Skeletal muscle satellite cell (primary cell): Measurements from ENCODE around the gene FHL1. TPM values are rescaled to one million over a fixed set of nuclear protein-coding genes. Genes with fewer than 3 reads are reported as not detected.
"Not testable (repeated sequence)": the region's sequence is repeated elsewhere in the genome, so short reads cannot be mapped to it uniquely, and the experiment has no call there.

Experiments
- H3K27me3 ChIP-seq: 2 replicates; pipeline ENCODE4 v1.7.0; 2013; ENCODE audit warnings: low read length; ENCODE audit not compliant: control insufficient read depth, insufficient read depth
- H3K36me3 ChIP-seq: 2 replicates; pipeline ENCODE4 v1.7.0; 2013; ENCODE audit warnings: mild to moderate bottlenecking, control low read depth, low read length; ENCODE audit not compliant: insufficient read depth
- H3K4me1 ChIP-seq: 2 replicates; pipeline ENCODE4 v1.7.0; 2013; ENCODE audit warnings: low read length; ENCODE audit not compliant: control insufficient read depth, insufficient read depth
- H3K4me2 ChIP-seq: 2 replicates; pipeline ENCODE4 v1.7.0; 2013; ENCODE audit warnings: mild to moderate bottlenecking, low read length
- H3K4me3 ChIP-seq: 2 replicates; pipeline ENCODE4 v1.7.0; 2013; ENCODE audit warnings: low read length
- H3K9ac ChIP-seq: 2 replicates; pipeline ENCODE4 v1.7.0; 2013; ENCODE audit warnings: mild to moderate bottlenecking, low read depth, low read length, moderate library complexity
- H3K9me3 ChIP-seq: replicated peaks from 2 replicates; pipeline ENCODE4 v1.7.0; 2013; ENCODE audit warnings: mild to moderate bottlenecking, control low read depth, low read length
- total RNA-seq: library from RNA; depleted of rRNA; stranded (reverse); fragments of >200 nt; gene quantifications from 2 replicates; pipeline ENCODE4 v1.2.3, GENCODE V29; 2012; rRNA removed

Gene FHL1
- total RNA-seq = 13.7 and 40.4 TPM in 2 replicates

GRCh38 chrX:136147315-136147901, at the start of gene FHL1:
TSS of gene FHL1 (plus strand) at chrX:136147533.
- H3K4me1 ChIP-seq = no peaks in the 10 kb centered on the region
- no peaks in the 10 kb centered on the region for H3K27me3 ChIP-seq
- H3K4me2 ChIP-seq = peak within 1 kb of the TSS; percentile 92
- H3K9me3 ChIP-seq = no peaks in the 10 kb centered on the region
- no peaks in the 10 kb centered on the region for H3K36me3 ChIP-seq
- H3K4me3 ChIP-seq = peak within 1 kb of the TSS; percentile 72
- peak within 1 kb of the TSS; percentile 68 for H3K9ac ChIP-seq

DNA sequence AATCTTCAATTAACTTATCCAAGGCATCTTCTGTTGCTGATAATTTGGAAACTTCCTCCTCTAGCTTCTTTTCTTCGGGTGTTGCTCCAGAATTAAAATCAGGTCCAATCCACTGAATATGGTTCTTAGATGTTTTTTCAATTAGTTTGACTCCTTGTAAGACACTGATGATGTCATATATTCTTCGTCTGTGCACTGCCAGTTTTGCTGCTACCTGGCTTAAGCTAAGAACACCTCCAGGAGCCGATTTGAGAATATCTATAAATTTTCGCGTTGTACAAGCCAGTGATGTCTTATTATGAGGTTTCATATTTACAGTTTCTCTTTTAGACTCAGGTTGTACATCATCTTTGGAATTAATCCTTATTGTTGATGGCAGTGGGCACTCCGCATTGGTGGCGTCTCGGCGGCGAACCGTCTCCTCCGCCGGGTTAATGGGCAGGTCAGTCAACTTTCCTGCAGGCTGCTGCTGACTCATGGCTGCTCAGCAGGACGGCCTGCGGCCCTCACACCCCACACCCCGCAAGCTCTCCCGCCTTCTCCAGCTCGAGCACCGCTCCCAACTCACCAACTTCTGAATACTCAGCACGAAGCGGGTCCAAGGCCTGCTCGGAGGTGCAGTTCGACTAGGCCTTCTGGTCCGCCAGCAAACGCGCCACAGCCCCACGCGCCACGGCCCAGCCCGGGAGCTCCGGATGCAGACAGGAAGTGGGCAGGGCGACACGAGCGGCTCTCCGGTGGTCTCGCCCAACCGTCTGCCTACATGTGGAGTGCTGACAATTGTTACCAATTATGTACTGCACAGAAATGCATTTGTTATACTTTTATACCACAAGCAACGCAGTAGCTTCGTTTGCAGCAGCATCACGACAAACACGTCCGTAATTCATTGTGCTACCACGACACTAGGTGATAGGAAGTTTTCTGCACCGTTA, 49.2 kb upstream of the FHL1 start:
- Histone ChIP-seq H3K9ac (no peak overlapping the region), H3K4me1 (no peaks in the 10 kb centered on the region), H3K27me3 (no peaks in the 10 kb centered on the region), H3K36me3 (no peaks in the 10 kb centered on the region), H3K4me2 (no peak overlapping the region), H3K4me3 (no peak overlapping the region), H3K9me3 (no peaks in the 10 kb centered on the region)

DNA sequence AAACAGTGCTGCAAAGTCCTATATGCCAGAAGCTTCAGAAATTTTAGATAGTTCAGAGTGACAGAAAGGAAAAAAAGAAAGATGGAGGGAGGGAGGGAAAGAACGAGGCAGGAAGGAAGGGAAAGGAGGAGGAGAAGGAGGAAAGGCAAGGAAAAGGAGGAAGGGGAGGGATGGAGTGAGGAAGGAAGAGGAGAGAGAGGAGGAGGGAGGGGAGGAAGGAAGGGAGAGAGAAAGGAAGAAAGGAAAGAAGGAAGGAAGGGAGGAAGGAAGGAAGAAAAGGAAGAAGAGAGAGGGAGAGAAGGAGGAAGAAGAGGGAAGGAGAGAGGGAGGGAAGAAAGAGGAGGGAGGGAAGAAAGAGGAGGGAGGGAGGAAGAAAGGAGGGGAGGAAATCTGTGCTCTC, 42.4 kb upstream of the FHL1 start:
- Histone ChIP-seq H3K4me2 (no peak overlapping the region), H3K4me3 (no peak overlapping the region), H3K4me1 (no peaks in the 10 kb centered on the region), H3K9me3 (no peaks in the 10 kb centered on the region), H3K9ac (no peak overlapping the region), H3K27me3 (no peaks in the 10 kb centered on the region), H3K36me3 (no peaks in the 10 kb centered on the region)

DNA sequence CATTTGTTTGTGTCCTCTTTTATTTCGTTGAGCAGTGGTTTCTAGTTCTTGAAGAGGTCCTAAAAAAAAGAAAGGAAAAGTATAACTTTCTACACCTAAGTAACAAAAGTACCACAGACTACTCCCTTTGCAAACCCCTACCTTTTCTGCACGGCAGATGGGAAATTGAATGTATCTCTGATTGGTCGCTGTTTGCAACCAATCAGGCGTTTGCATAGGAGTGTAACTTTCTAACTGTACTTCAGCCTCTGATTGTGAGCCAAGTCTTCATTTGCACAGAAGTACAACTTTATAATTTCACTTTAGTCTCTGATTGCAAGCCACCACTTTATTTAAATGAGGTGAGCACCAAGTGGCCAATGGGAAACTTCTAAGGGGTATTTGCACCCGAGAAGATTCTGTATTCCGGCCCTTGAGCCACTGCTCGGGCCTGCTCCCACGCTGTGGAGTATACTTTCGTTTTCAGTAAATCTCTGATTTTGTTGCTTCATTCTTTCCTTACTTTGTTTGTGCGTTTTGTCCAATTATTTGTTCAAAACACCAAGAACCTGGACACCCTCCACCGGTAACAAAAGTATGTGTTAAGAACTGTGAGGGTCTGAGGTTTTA, 40.3 kb upstream of the FHL1 start:
- Histone ChIP-seq H3K9me3 (no peaks in the 10 kb centered on the region), H3K27me3 (peaks cover 2% of the 10 kb centered on the region), H3K9ac (peak overlapping the region; percentile 21), H3K4me2 (peak overlapping the region; percentile 58), H3K4me1 (no peaks in the 10 kb centered on the region), H3K4me3 (no peak overlapping the region), H3K36me3 (no peaks in the 10 kb centered on the region)

GRCh38 chrX:136108905-136109304, 38.4 kb upstream of the FHL1 start:
- H3K36me3 ChIP-seq = not testable (repeated sequence)

DNA sequence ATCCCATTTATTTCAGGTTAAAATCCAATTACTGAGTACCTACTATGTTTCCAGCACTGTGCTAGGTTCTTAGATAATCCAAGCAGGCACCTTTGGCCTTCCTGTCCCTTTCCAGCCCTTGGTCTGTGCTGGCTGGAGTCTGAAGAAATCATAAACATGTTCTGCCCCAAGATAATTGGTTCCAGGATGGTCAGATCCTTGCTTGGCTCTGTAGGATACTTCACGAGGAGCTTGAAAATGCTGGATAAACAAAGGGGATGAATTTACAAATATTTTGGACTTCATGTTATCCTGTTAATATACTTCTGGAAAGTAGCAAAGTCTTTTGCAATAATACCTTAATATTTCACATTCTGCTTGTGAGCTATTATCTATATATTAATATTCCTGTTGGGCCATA, 35.0 kb upstream of the FHL1 start:
- no peaks in the 10 kb centered on the region for H3K36me3 ChIP-seq
- no peak overlapping the region for H3K4me3 ChIP-seq
- H3K27me3 ChIP-seq = peaks cover 2% of the 10 kb centered on the region
- H3K9me3 ChIP-seq = no peaks in the 10 kb centered on the region
- H3K4me2 ChIP-seq = no peak overlapping the region
- H3K4me1 ChIP-seq = no peaks in the 10 kb centered on the region
- no peak overlapping the region for H3K9ac ChIP-seq

More at GRCh38 chrX:136108905-136109304, 38.4 kb upstream of the FHL1 start:
- not testable (repeated sequence) for H3K27me3 ChIP-seq, H3K9me3 ChIP-seq, H3K9ac ChIP-seq, H3K4me3 ChIP-seq, H3K4me2 ChIP-seq, H3K4me1 ChIP-seq

DNA sequence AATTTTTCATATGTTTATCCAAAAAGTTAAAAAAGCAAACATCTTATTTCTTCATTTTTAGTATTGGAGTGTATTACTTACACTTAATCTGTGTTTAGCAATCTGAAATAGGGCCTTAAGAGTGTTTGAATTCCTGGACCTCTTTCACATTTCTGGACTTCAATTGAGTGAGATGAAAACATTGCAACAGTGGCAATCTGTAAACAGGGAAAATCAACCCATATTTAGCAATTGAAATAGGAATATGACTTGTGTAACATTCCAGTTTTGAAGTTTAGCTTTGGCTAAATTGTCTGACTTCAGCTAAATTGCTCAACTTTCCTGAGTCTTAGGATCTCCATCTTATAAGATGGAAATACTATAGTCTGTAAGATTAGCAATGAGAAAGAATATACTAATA, 34.6 kb upstream of the FHL1 start:
- no peaks in the 10 kb centered on the region for H3K4me1 ChIP-seq
- H3K4me2 ChIP-seq = no peak overlapping the region
- peaks cover 2% of the 10 kb centered on the region for H3K27me3 ChIP-seq
- no peaks in the 10 kb centered on the region for H3K9me3 ChIP-seq
- no peak overlapping the region for H3K9ac ChIP-seq
- H3K4me3 ChIP-seq = no peak overlapping the region
- H3K36me3 ChIP-seq = no peaks in the 10 kb centered on the region

DNA sequence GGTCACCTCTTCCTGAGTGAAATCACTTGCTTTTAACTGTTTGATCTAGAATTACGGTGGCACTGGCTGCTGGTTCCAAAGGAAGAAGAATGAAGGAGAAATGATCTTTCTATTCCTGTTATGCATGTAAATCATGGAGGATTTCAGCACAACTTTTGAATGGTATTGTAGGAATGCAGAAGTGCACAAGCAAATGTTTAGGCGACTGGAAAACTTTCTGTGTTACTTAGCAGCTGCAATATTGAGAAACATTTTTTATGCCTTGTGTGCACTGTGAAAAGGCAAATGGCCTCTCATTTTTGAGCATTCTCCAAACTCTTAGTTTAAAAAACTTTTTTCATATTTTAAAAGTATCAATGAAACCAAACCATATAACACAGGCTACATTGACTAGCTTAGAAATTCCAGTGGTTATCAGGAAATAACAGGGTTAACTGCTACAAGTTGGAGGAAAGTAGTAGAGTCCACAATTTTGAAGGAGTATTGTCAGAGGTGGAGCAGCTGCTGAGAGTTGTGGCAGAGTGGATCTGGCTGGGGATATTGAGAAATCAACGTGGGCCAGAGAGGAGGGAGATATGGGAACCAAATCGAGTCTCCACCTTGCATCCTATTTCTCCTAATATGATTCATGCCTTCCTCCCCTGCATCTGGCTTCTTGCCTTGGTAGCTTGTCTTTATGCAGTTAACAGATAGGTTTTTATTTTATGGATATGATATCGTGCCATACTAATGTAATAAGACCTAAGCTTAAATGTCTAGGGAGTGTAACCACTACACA, 32.0 kb upstream of the FHL1 start:
- Histone ChIP-seq H3K4me1 (no peaks in the 10 kb centered on the region), H3K4me3 (no peak overlapping the region), H3K27me3 (peaks cover 2% of the 10 kb centered on the region), H3K36me3 (no peaks in the 10 kb centered on the region), H3K9me3 (no peaks in the 10 kb centered on the region), H3K4me2 (no peak overlapping the region), H3K9ac (no peak overlapping the region)

DNA sequence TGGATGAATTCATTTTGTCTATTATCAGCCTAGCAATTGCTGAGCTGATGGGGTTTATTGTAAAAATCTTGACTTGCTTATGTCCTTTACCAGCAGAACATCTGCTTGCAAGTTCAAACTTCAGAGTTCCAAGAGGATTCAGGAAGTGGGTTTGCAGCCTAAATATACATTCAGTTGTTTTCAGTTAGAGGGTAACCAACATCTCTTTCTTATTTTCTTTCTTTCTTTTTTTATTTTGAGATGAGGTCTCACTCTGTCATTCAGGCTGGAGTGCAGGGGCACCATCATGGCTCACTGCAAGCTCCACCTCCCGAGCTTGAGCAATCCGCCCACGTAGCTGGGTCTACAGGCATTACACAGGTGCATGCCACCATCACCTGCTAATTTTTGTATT, 31.4 kb upstream of the FHL1 start:
- Histone ChIP-seq H3K36me3 (no peaks in the 10 kb centered on the region), H3K4me2 (no peak overlapping the region), H3K4me1 (no peaks in the 10 kb centered on the region), H3K9me3 (no peaks in the 10 kb centered on the region), H3K27me3 (peaks cover 2% of the 10 kb centered on the region), H3K9ac (no peak overlapping the region), H3K4me3 (no peak overlapping the region)

DNA sequence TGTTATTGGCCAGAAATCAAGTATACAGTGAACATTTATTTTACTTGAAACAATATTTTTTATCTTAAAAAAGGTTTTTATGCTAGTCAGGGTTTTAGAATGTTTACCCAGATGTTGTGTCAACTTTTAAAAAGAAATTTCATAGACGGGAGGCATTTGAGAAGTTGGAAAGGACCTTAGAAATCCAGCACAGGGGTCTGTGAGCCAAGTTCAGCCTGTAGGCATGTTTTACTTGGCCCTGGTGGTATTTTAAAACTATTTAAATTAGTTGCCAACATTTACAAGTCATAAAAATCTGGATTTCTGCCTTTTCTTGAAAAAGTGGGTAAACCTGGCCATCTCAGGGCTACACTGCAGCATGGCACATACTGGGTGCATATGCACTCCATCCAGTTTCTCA, 25.5 kb upstream of the FHL1 start:
- no peaks in the 10 kb centered on the region for H3K27me3 ChIP-seq
- H3K4me3 ChIP-seq = no peak overlapping the region
- no peak overlapping the region for H3K4me2 ChIP-seq
- no peaks in the 10 kb centered on the region for H3K4me1 ChIP-seq
- no peak overlapping the region for H3K9ac ChIP-seq
- H3K36me3 ChIP-seq = no peaks in the 10 kb centered on the region
- H3K9me3 ChIP-seq = no peaks in the 10 kb centered on the region

DNA sequence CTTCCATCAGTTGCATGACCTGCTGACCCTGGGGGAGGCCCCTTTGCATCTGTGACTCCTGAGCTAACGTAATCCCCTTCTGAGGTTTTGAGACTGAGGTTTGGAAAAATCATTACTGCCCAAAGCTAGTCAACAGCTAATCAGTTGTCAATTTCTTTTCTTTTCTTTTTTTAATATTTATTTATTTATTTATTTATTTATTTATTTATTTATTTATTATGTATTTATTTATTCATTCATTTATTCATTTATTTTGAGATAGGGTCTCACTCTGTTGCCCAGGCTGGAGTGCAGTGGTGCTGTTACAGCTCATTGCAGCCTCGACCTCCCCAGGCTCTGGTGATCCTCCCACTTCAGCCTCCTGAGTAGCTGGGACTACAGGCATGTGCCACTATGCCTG, 25.1 kb upstream of the FHL1 start:
- Histone ChIP-seq H3K4me1 (peaks cover 1% of the 10 kb centered on the region), H3K4me2 (no peak overlapping the region), H3K9me3 (no peaks in the 10 kb centered on the region), H3K9ac (no peak overlapping the region), H3K36me3 (no peaks in the 10 kb centered on the region), H3K27me3 (no peaks in the 10 kb centered on the region), H3K4me3 (no peak overlapping the region)
